IMR-90 (cell line): ENCODE measurements around the gene FOCAD. TPM values are rescaled to one million over a fixed set of nuclear protein-coding genes. Genes with fewer than 3 reads are reported as not detected.

Experiments
- ATAC-seq: fragments of 200-7000 bp; cut with Tn5 transposase; 2 replicates; pipeline ENCODE4 v1.9.1; 2020; ENCODE audit warnings: low read depth, mild to moderate bottlenecking, moderate library complexity
- BruUV-seq: library from RNA; stranded (reverse); fragments of 400-500 nt; replicated peaks from 2 replicates; lab custom pipeline; 2021; lab: Mats Ljungman, UMichigan
- CTCF ChIA-PET: fragments of 300-600 bp; formaldehyde crosslinking; extraction: SDS; loops from one replicate; lab custom pipeline; 2021; ENCODE audit warnings: antibody characterized with exemption; lab: Yijun Ruan, JAX
- POLR2A ChIA-PET: fragments of 300-600 bp; sonication (Branson Sonifier 250); formaldehyde crosslinking; loops from one replicate; lab custom pipeline; 2022; ENCODE audit warnings: antibody characterized with exemption; ENCODE audit not compliant: unreplicated experiment; lab: Charles Lee
- DNase-seq: peaks from one replicate; pipeline ENCODE4 v3.0.0; 2013
- H2AFZ ChIP-seq: replicated peaks from 2 replicates; pipeline ENCODE3; 2013; ENCODE audit warnings: low read length, mild to moderate bottlenecking; ENCODE audit not compliant: poor library complexity
- H2AK5ac ChIP-seq: 2 replicates; pipeline ENCODE4 v1.6.1; 2013; ENCODE audit warnings: low read depth, low read length, inconsistent platforms
- H2AK9ac ChIP-seq: replicated peaks from 2 replicates; pipeline ENCODE3; 2013; ENCODE audit warnings: mild to moderate bottlenecking, low read depth, low read length, moderate library complexity; ENCODE audit not compliant: poor library complexity
- H2BK120ac ChIP-seq: 2 replicates; pipeline ENCODE4 v1.6.1; 2013; ENCODE audit warnings: low read depth, low read length, inconsistent platforms
- H2BK15ac ChIP-seq: 3 replicates; pipeline ENCODE4 v1.6.1; 2013; ENCODE audit warnings: low read depth, low read length, inconsistent platforms
- H2BK20ac ChIP-seq: 2 replicates; pipeline ENCODE4 v1.6.1; 2013; ENCODE audit warnings: low read depth, mild to moderate bottlenecking, inconsistent platforms, low read length, moderate library complexity
- H2BK5ac ChIP-seq: 2 replicates; pipeline ENCODE4 v1.6.1; 2013; ENCODE audit warnings: mild to moderate bottlenecking, low read depth, low read length, inconsistent platforms; ENCODE audit not compliant: poor library complexity, severe bottlenecking
- H3K14ac ChIP-seq: replicated peaks from 2 replicates; pipeline ENCODE4 v1.6.1; 2013; ENCODE audit warnings: low read depth, low read length, inconsistent platforms
- H3K18ac ChIP-seq: 2 replicates; pipeline ENCODE4 v1.6.1; 2013; ENCODE audit warnings: low read depth, low read length, control low read depth
- H3K23ac ChIP-seq: 2 replicates; pipeline ENCODE4 v1.6.1; 2013; ENCODE audit warnings: low read depth, low read length, inconsistent platforms
- H3K27ac ChIP-seq: 2 replicates; pipeline ENCODE4 v1.5.1; 2013; ENCODE audit warnings: mild to moderate bottlenecking, control low read depth, low read length; ENCODE audit not compliant: insufficient read depth
- H3K27me3 ChIP-seq: 2 replicates; pipeline ENCODE4 v1.6.1; 2013; ENCODE audit warnings: low read length; ENCODE audit not compliant: control insufficient read depth, insufficient read depth
- H3K36me3 ChIP-seq: 2 replicates; pipeline ENCODE4 v1.6.1; 2013; ENCODE audit warnings: low read length, mixed read lengths; ENCODE audit not compliant: control insufficient read depth, insufficient read depth
- H3K4ac ChIP-seq: 2 replicates; pipeline ENCODE4 v1.6.1; 2013; ENCODE audit warnings: low read depth, low read length, inconsistent platforms
- H3K4me1 ChIP-seq: 2 replicates; pipeline ENCODE4 v1.6.1; 2013; ENCODE audit warnings: low read length, mixed read lengths; ENCODE audit not compliant: control insufficient read depth, insufficient read depth
- H3K4me2 ChIP-seq: 2 replicates; pipeline ENCODE4 v1.6.1; 2013; ENCODE audit warnings: low read depth, mild to moderate bottlenecking, control low read depth, low read length, moderate library complexity
- H3K4me3 ChIP-seq: 2 replicates; pipeline ENCODE4 v1.5.1; 2013; ENCODE audit warnings: low read depth, mild to moderate bottlenecking, control low read depth, low read length, moderate library complexity; ENCODE audit not compliant: insufficient read depth
- H3K56ac ChIP-seq: 2 replicates; pipeline ENCODE4 v1.6.1; 2013; ENCODE audit warnings: low read length, inconsistent platforms; ENCODE audit not compliant: insufficient read depth; ENCODE audit errors: extremely low read depth
- H3K79me1 ChIP-seq, 2 experiments: 2 replicates each; pipeline ENCODE4 v1.6.1; 2013; ENCODE audit warnings: low read length in 2 of 2, inconsistent platforms in 1 of 2, low read depth in 1 of 2
- H3K9ac ChIP-seq: 2 replicates; pipeline ENCODE4 v1.6.1; 2013; ENCODE audit warnings: low read depth, low read length, control low read depth
- H3K9me1 ChIP-seq: 2 replicates; pipeline ENCODE4 v1.6.1; 2013; ENCODE audit warnings: low read length, inconsistent platforms; ENCODE audit not compliant: insufficient read depth
- H3K9me3 ChIP-seq: 2 replicates; pipeline ENCODE4 v1.6.1; 2013; ENCODE audit warnings: low read length; ENCODE audit not compliant: control insufficient read depth, insufficient read depth
- H4K20me1 ChIP-seq: 2 replicates; pipeline ENCODE4 v1.6.1; 2013; ENCODE audit warnings: low read length, inconsistent platforms; ENCODE audit not compliant: insufficient read depth
- H4K5ac ChIP-seq: 2 replicates; pipeline ENCODE4 v1.6.1; 2013; ENCODE audit warnings: mild to moderate bottlenecking, low read depth, low read length, control low read depth
- H4K8ac ChIP-seq, 2 experiments: 2 replicates each; pipeline ENCODE4 v1.6.1; 2013; ENCODE audit warnings: low read depth in 2 of 2, low read length in 2 of 2, control low read depth in 1 of 2, inconsistent platforms in 1 of 2
- H4K91ac ChIP-seq: 2 replicates; pipeline ENCODE4 v1.6.1; 2013; ENCODE audit warnings: low read depth, low read length, inconsistent platforms; ENCODE audit not compliant: insufficient read depth
- BHLHE40 ChIP-seq: fragments of 150-350 bp; IDR thresholded peaks from 2 replicates; pipeline ENCODE4 v1.6.1; 2016; ENCODE audit warnings: mild to moderate bottlenecking, low read depth, low read length
- CEBPB ChIP-seq: IDR thresholded peaks from 2 replicates; pipeline ENCODE4 v1.6.1; 2012; ENCODE audit warnings: low read depth, low read length, improper control_type of control experiment
- MAFK ChIP-seq: IDR thresholded peaks from 2 replicates; pipeline ENCODE4 v1.6.1; 2012; ENCODE audit warnings: low read depth, low read length, improper control_type of control experiment
- MAZ ChIP-seq: IDR thresholded peaks from 2 replicates; pipeline ENCODE4 v1.6.1; 2012; ENCODE audit warnings: low read depth, mild to moderate bottlenecking, low read length, improper control_type of control experiment, moderate library complexity, borderline replicate concordance
- MXI1 ChIP-seq: IDR thresholded peaks from 2 replicates; pipeline ENCODE4 v1.6.1; 2012; ENCODE audit warnings: low read depth, mild to moderate bottlenecking, low read length, moderate library complexity, borderline replicate concordance
- NFE2L2 ChIP-seq: fragments of 150-350 bp; IDR thresholded peaks from 2 replicates; pipeline ENCODE4 v1.6.1; 2016; ENCODE audit warnings: low read depth, mild to moderate bottlenecking, low read length
- POLR2A ChIP-seq: IDR thresholded peaks from 2 replicates; pipeline ENCODE4 v1.6.1; 2012; ENCODE audit warnings: mild to moderate bottlenecking, low read depth, low read length
- RAD21 ChIP-seq: IDR thresholded peaks from 2 replicates; pipeline ENCODE4 v1.6.1; 2012; ENCODE audit warnings: low read length, improper control_type of control experiment
- RCOR1 ChIP-seq: IDR thresholded peaks from 2 replicates; pipeline ENCODE4 v1.6.1; 2012; ENCODE audit warnings: mild to moderate bottlenecking, low read length, improper control_type of control experiment; ENCODE audit not compliant: insufficient replicate concordance
- RFX5 ChIP-seq: IDR thresholded peaks from 2 replicates; pipeline ENCODE4 v1.8.0; 2012; ENCODE audit warnings: low read depth, mild to moderate bottlenecking, low read length, moderate library complexity
- SMC3 ChIP-seq: fragments of 150-350 bp; IDR thresholded peaks from 2 replicates; pipeline ENCODE4 v1.6.1; 2016; ENCODE audit warnings: low read depth, mild to moderate bottlenecking, antibody characterized with exemption, low read length, moderate library complexity
- WGBS, 2 experiments: methylation state at CpG; one replicate each; pipeline versions ENCODE4 v1.1.5 to v1.1.7; 2013; ENCODE audit warnings: missing lambda C conversion rate in 2 of 2; ENCODE audit not compliant: insufficient read length in 1 of 2; ENCODE audit errors: extremely low coverage in 2 of 2; 5-methylcytosine and 5-hydroxymethylcytosine counted together
- dilution Hi-C: fragments of 300-500 bp; cut with HindIII; formaldehyde crosslinking; loops from one replicate; pipeline ENCODE4 v1.14.3; 2018; ENCODE audit warnings: low sequenced_read_pairs; ENCODE audit not compliant: unreplicated experiment
- in situ Hi-C: fragments of 300-500 bp; cut with MboI; formaldehyde crosslinking; loops from 3 replicates; pipeline ENCODE4 v1.14.3; 2019; ENCODE audit warnings: low sequenced_read_pairs, inconsistent platforms, mixed read lengths
- intact Hi-C: fragments of 100-400 bp; cut with micrococcal nuclease; formaldehyde crosslinking; loops from 2 replicates; pipeline ENCODE4 v1.10.0; 2022
- polyA plus RNA-seq, 3 experiments: library from polyadenylated mRNA; depleted of rRNA; stranded (reverse); fragments of >200 nt; gene quantifications; 2 replicates each; pipeline ENCODE4 v1.2.3, GENCODE V29; 2012; ENCODE audit warnings: low replicate concordance in 1 of 3
- total RNA-seq: library from RNA; depleted of rRNA; stranded (reverse); fragments of >200 nt; gene quantifications from 2 replicates; pipeline ENCODE4 v1.2.3, GENCODE V29; 2012
- TF ChIP-seq, protein P1 (sequence below): fragments of 150-350 bp; IDR thresholded peaks from 2 replicates; pipeline ENCODE4 v1.6.1; 2016; ENCODE audit warnings: low read depth, mild to moderate bottlenecking, low read length, moderate library complexity, borderline replicate concordance
- TF ChIP-seq, protein P2 (sequence below): fragments of 150-350 bp; IDR thresholded peaks from 2 replicates; pipeline ENCODE4 v1.6.1; 2017; ENCODE audit warnings: mild to moderate bottlenecking, antibody characterized with exemption, low read length, low read depth
- TF ChIP-seq, protein P3 (sequence below): conservative IDR thresholded peaks from 2 replicates; pipeline ENCODE4 v1.5.1; 2012; ENCODE audit warnings: mild to moderate bottlenecking, low read depth, low read length, improper control_type of control experiment

FOCAD gene
- total and polyA plus RNA-seq, 2 of the 4 experiments (the other 2 are of a cell fraction), result 28.8 to 91.2 TPM

GRCh38 chr9:20740929-20741582 lies 57.0 kb downstream of the FOCAD start:
- Histone ChIP-seq H3K4me1 (no peaks in the 10 kb centered on the region), H4K91ac (no peak overlapping the region), H3K27ac (no peak overlapping the region), H4K8ac (no peak overlapping the region), H3K4me2 (no peak overlapping the region), H2BK5ac (no peak overlapping the region), H3K27me3 (no peaks in the 10 kb centered on the region), H3K36me3 (peaks cover 3% of the 10 kb centered on the region), H3K56ac (no peak overlapping the region), H3K9me1 (no peaks in the 10 kb centered on the region; the same call in 1 of the 2 replicates), H2AK9ac (no peak overlapping the region), H3K4me3 (no peak overlapping the region), H4K5ac (no peak overlapping the region), H3K9ac (no peak overlapping the region), H4K20me1 (no peaks in the 10 kb centered on the region), H2BK20ac (no peak overlapping the region), H3K9me3 (no peaks in the 10 kb centered on the region), H2BK15ac (no peak overlapping the region), H2BK120ac (no peak overlapping the region), H3K23ac (no peak overlapping the region), H3K18ac (no peak overlapping the region), H3K4ac (no peak overlapping the region), H3K79me1 (peaks cover 3 to 5% of the 10 kb centered on the region in 2 experiments; a peak in 2 of 4 replicates), H2AK5ac (no peak overlapping the region), H3K14ac (no peak overlapping the region), H2AFZ (no peak overlapping the region)
- TF ChIP-seq MXI1 (no peak), CEBPB (no peak), MAZ (no peak), BHLHE40 (no peak), RAD21 (no peak), NFE2L2 (no peak), RFX5 (no peak), SMC3 (no peak), RCOR1 (no peak), POLR2A (no peak), MAFK (no peak)
- TF ChIP-seq, protein P1, sequence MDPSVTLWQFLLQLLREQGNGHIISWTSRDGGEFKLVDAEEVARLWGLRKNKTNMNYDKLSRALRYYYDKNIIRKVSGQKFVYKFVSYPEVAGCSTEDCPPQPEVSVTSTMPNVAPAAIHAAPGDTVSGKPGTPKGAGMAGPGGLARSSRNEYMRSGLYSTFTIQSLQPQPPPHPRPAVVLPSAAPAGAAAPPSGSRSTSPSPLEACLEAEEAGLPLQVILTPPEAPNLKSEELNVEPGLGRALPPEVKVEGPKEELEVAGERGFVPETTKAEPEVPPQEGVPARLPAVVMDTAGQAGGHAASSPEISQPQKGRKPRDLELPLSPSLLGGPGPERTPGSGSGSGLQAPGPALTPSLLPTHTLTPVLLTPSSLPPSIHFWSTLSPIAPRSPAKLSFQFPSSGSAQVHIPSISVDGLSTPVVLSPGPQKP, result no peak
- TF ChIP-seq, protein P2, sequence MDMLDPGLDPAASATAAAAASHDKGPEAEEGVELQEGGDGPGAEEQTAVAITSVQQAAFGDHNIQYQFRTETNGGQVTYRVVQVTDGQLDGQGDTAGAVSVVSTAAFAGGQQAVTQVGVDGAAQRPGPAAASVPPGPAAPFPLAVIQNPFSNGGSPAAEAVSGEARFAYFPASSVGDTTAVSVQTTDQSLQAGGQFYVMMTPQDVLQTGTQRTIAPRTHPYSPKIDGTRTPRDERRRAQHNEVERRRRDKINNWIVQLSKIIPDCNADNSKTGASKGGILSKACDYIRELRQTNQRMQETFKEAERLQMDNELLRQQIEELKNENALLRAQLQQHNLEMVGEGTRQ, result no peak
- TF ChIP-seq, protein P3, sequence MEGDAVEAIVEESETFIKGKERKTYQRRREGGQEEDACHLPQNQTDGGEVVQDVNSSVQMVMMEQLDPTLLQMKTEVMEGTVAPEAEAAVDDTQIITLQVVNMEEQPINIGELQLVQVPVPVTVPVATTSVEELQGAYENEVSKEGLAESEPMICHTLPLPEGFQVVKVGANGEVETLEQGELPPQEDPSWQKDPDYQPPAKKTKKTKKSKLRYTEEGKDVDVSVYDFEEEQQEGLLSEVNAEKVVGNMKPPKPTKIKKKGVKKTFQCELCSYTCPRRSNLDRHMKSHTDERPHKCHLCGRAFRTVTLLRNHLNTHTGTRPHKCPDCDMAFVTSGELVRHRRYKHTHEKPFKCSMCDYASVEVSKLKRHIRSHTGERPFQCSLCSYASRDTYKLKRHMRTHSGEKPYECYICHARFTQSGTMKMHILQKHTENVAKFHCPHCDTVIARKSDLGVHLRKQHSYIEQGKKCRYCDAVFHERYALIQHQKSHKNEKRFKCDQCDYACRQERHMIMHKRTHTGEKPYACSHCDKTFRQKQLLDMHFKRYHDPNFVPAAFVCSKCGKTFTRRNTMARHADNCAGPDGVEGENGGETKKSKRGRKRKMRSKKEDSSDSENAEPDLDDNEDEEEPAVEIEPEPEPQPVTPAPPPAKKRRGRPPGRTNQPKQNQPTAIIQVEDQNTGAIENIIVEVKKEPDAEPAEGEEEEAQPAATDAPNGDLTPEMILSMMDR, result no peak
- dilution Hi-C loops, result no loop called here
- intact Hi-C loops, result no loop called here
- DNase-seq (no peak), ATAC-seq (no peak)
- ChIA-PET POLR2A (no interaction called here), CTCF (no interaction called here)
- no CpG with 5 or more reads among the region's 2 CpGs for WGBS, 2 experiments
- BruUV-seq, result no TSS peak
- in situ Hi-C loops, result no loop called here
